GM19351 (cell line): ENCODE data around the gene MRPS5.
A peak's percentile ranks its signal among the peaks of the same experiment; 100 is the strongest.

Experiments used
- ATAC-seq: cut with Tn5 transposase; IDR thresholded peaks from one replicate; pipeline ENCODE4 v1.9.1; 2021; ENCODE audit warnings: mild to moderate bottlenecking, moderate library complexity; ENCODE audit not compliant: unreplicated experiment

Gene MRPS5

GRCh38 chr2:95091885-95092555 is 29.6 kb downstream of the MRPS5 start:
- no peak for ATAC-seq

DNA sequence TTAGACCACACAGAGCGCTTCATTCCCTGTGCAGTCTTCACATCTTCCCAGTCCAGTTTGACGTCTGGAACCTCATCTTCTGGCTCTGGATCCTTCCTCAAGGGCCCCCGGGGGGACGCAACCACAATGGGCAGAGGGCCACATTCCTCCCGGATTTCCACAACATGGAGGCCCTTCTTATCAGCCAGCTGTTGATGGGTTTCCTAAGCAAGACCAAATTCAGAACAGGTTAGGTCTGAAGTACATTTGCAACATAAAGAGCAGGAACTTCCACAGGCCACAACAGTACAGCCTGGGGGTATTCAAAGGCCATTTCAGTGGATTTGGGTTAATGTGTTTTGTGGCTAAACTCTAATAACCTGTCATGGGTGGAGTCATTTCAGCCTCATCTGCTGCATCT is 34.2 kb downstream of the MRPS5 start:
- ATAC-seq = no peak

GRCh38 chr2:95086017-95086416 is 35.6 kb downstream of the MRPS5 start:
- ATAC-seq = no peak

DNA sequence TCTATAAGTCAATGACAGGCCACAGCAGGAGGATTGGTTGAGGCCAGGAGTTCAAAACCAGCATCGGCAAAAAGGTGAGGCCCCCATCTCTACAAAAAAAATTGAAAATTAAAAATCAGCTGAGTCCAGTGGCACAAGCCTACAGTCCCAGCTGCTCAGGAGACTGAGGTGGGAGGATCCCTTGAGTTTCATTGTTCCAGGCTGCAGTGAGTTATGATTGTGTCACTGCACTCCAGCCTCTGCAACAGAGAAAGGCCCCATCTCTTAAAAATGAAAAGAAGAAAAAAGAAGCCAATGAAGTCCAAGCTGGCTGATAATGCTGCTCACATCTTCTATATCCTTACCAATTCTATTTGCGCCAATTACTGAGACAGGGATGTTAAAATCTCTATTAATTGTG is 39.1 kb downstream of the MRPS5 start:
- ATAC-seq = no peak

DNA sequence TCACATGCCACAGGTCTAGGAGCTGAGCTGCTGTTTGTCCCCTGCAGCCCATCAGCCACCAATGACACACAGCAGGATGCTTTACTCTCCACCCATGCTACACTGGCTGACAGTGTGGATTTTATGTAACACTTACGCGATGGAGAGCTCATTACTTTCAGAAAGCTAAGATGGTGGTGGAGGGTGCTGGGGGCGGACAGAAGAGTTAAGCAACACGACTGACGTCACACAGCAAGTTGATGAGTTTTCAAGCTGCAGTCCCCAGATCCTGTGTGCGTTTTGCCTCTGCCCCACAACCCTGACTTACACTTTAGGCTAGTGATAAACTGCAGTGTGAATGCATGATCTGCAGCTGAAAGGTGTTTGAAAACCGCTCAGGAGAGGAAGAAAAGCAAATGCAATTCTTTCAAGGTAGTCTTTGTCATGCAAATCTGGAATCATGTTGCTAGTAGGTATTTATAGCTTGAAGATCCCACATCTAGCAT is 42.4 kb downstream of the MRPS5 start:
- ATAC-seq = no peak

- ATAC-seq = no peak
Measured at GRCh38 chr2:95077861-95078603, 43.6 kb downstream of the MRPS5 start.

DNA sequence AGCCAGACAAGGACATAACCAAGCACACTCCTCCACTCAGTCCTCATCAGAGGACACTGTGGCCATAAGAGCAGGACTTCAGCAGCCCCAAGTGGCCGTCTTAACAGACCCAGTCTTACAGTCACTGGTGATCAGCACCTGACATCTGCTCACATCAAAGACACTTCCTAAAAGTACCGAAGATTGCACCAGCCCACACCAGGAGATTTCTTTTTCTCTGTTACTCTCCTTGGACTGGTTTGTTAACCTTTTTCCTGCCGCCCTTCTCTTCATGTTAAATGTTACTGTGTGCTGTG is 44.1 kb downstream of the MRPS5 start:
- ATAC-seq = no peak

DNA sequence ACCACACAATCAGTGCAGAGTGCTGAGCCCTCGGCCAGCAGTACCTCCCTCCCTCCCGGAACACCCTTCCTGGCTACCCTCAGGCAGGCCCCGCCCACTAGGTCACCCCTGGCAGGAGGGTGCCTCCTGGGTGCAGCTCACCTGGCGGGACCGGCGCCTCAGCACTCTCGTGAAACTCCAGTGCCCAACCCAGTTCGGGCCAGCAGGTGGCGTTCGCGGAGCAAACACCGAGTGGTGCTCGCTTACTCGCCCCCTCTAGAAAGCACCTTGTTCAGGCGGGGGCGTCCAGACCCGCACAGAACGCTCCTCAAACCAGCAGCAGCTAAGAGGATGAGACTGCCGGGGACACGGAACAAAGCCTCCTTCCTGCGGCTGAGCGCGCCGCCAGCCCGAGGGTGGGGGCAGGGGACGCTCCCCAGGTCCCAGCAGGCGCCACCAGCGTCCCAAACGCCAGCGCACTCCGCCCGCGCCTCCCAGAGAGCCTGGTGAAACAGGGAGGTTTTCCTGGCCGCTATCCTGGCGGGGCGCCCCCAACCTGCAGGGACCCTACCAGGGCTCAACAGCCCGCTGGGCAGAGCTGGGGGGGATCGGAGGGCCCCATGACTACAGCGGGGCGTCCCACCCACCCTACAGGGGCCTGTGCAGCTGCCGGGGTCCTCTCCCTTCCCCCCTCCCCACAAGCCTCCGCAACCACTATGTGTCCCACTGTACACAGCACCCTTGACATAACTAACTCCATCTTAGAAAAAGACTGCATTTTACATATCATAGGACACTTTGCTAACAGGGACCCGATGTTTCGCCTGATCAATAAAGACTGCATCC is 44.7 kb downstream of the MRPS5 start:
- peak; percentile 84 for ATAC-seq

DNA sequence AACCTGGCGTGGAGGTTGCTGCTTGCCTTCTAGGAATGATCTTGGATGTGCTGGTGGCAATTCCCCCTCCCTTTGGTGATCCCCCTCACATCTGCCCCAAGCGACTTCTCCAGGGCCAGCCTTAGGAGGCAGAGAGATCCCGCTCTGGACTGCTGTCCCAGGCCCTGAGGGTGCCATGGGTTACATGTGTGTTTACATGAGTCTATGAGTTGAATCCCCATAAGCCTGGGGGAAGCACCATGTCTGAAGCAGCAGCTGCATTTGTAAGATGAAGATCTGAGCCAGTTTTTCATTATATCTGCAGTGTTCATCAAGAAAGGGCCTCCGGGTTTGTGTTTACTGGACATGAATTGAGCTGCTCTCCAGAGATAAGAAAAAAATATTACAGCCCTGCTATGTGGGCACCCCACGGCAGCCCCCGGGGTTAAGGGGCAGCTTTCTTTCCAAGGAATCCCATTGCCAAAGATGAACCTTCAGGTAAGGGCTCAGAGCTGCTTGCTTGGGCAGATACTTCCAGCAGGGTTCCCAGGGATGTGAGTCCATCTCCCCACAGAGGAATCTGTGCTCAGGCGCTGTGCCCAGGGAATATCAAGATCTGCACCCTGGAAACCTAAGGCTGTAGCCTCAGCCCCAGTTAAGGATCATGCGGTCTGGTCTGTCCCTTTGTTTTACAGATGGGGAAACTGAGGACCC is 46.0 kb downstream of the MRPS5 start:
- no peak for ATAC-seq

- no peak for ATAC-seq
Measured at GRCh38 chr2:95074663-95075439, 46.8 kb downstream of the MRPS5 start.

DNA sequence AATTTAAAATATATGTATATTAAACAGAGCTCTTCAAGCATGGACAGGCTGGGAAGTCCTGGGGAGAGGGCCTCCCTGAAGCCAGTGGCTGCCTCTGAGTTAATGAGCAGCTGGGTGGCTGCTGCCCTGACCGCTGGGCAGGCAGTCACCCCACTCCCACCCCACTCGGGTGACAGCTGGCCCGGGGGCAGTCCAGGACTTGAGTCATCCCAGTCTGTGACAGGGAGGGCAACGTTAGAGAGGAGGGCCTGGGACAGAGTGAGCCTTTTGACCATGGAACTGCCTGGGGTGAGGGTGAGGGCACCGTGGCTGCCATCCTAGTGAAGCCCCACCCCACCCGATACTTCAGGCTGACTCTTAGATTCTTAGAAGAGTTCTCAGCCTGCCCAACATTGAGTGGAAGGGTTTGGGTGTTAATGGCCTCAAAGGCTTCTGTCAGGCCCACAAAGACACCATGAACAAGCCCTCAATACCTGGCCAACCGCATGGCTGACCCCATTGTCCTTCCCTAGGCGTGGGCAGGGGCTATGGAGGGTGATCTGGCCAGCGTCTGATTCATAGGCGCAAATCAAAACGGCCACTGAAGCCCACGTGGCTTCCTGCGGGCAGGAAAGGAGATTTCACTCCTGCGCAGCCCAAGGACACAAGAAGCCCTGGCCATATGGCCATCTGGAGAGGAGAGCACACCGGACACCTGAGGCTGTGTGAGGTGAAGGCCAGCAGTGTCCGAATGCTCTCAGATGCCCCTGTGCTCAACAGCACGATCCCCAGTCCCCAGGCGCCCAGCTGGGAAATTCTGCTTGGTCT is 47.5 kb downstream of the MRPS5 start:
- no peak for ATAC-seq

GRCh38 chr2:95072424-95072823 is 49.2 kb downstream of the MRPS5 start:
- ATAC-seq = no peak

DNA sequence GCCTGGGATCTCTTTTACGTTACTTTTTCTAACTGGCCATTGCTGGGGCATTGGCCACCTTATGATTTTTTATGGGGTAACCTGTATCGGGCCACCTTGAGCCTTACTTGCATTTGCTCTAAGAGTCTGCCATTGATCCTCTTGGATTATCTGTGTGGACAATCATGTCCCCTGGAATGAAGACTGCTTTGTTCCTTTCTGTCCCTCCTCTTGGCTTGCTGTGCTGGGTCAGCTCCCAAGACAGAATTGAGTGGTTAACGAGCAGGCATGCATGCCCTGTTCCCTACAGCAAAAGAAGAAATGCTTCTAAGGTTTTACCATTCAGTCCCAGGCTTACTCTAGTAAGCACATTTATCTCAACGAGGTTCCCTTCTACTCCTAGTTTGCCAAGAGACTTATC is 49.8 kb downstream of the MRPS5 start:
- ATAC-seq = no peak

GRCh38 chr2:95069465-95069864 is 52.1 kb downstream of the MRPS5 start:
- ATAC-seq = no peak

- ATAC-seq = no peak
Measured at GRCh38 chr2:95068256-95068655, 53.4 kb downstream of the MRPS5 start.

DNA sequence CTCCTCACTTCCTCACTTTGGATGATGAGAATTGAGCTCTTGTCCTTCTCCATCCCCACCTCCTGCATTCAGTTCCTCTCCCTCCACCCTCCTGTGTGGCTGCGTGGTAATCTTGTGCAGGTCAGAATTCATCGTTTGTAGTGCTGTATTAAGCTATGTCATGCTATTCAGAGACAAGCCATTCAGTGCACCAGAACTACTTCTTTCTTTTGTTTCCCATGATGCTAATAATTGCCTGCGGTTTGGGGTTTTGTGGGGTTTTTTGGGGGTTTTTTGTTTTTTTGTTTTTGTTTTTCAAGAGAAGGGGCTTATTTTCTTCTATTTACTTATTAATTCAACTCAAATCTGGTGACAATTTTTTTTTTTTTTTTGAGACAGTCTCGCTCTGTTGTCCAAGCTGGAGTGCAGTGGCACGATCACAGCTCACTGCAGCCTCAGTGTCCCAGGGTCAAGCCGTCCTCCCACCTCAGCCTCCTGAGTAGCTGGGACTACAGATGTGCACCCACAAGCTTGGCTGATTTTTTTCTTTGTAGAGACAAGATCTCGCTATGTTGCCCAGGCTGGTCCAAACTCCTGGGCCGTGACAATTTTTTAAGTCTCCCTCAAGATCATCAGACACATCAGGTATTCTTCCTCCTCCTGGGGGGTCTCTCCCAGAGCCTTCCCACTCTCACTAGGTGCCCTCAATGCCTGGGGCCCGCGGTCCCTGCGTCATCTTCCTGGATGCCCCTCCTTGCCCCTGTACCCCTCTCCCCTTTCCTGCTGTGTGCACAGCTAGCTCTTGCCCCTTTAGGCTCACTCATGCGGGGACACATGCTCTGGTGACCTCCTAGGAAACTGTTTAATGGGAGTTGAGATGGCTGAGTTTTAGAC is 58.3 kb downstream of the MRPS5 start:
- peak; percentile 85 for ATAC-seq

- peak; percentile 22 for ATAC-seq
Measured at GRCh38 chr2:95062242-95063085, 59.1 kb downstream of the MRPS5 start.
